Breast epithelium (tissue), 3 donors: ENCODE data around the gene INSIG2.

ENCODE experiments used
- CTCF ChIP-seq, 3 donors: fragments of 450-650 bp; IDR thresholded peaks; one replicate each; pipeline ENCODE4 v1.5.1; 2016 to 2017; ENCODE audit warnings: antibody characterized with exemption in 3 of 3, mild to moderate bottlenecking in 3 of 3, moderate library complexity in 3 of 3
- POLR2A ChIP-seq: fragments of 450-650 bp; IDR thresholded peaks from one replicate; pipeline ENCODE4 v1.6.1; 2016; ENCODE audit warnings: antibody characterized with exemption, mild to moderate bottlenecking, moderate library complexity
- POLR2AphosphoS5 ChIP-seq, 3 donors: sonication (generic); formaldehyde crosslinking; IDR thresholded peaks; one replicate each; pipeline ENCODE4 v1.6.1; 2017; ENCODE audit warnings: antibody characterized with exemption in 3 of 3

GRCh38 chr2:118084491-118085089 is 3.7 kb upstream of the INSIG2 start:
- TF ChIP-seq CTCF (IDR thresholded peaks at IDR 0.05) (no peak), POLR2A (no peak), POLR2AphosphoS5 (IDR thresholded peaks at IDR 0.05) (no peak)
